ENCODE data around the gene PRDM16. TPM values are rescaled to one million over a fixed set of nuclear protein-coding genes. Genes with fewer than 3 reads are reported as not detected.

PRDM16 gene
- total RNA-seq, 1 experiment from 2014 or later: 1.6 TPM

DNA sequence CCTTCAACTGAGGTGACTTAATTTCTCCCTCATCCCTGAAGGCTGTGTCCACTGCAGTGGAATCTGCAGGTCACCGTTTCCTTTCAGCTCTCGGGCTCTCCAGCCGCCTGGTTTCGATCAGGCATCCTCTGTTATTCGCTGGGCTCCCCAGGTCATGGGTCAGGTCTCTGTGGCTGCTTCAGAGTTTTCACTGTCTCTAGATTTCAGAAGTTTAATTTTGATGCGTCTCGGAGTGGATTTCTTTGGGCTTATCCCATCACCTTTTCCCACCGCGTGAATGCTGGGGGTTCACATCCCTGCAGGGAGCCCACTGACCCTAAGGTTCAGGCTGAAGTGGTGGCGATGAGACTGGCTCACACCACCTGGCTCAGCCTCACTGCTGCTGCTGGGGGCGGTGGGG is 44.4 kb upstream of the PRDM16 start:
- peaks cover 8% of the 10 kb centered on the region; the same call in 1 of the 2 replicates for H3K4me1 Mint-ChIP-seq
- ChIA-PET CTCF (interaction anchor here (0.6 to 1.0 kb wide), 5 partner anchors 9 to 274 kb away, joined by 3 to 4 read pairs (median 3); no protein-coding TSS in a partner anchor), POLR2A (no interaction called here)
- H3K27ac Mint-ChIP-seq: no peak overlapping the region
- ATAC-seq (no peak), DNase-seq (ENCODE audit: low spot score) (no peak)
- H3K4me3 Mint-ChIP-seq: no peak overlapping the region
- peaks cover 13% of the 10 kb centered on the region for H3K9me3 Mint-ChIP-seq
- H3K27me3 Mint-ChIP-seq (ENCODE audit: low read depth): peaks cover 2% of the 10 kb centered on the region; the same call in 1 of the 2 replicates
- TF ChIP-seq ZNF671 (CRISPR knock-in tag; IDR thresholded peaks at IDR 0.05) (no peak), E2F4 (CRISPR knock-in tag; IDR thresholded peaks at IDR 0.05; ENCODE audit: borderline replicate concordance, low read depth) (no peak), ETV6 (CRISPR knock-in tag; IDR thresholded peaks at IDR 0.05) (no peak), GABPB1 (CRISPR knock-in tag; IDR thresholded peaks at IDR 0.05) (no peak), USF2 (CRISPR knock-in tag; IDR thresholded peaks at IDR 0.05) (no peak)
- H3K36me3 Mint-ChIP-seq: peaks cover 10% of the 10 kb centered on the region; the same call in 1 of the 2 replicates

DNA sequence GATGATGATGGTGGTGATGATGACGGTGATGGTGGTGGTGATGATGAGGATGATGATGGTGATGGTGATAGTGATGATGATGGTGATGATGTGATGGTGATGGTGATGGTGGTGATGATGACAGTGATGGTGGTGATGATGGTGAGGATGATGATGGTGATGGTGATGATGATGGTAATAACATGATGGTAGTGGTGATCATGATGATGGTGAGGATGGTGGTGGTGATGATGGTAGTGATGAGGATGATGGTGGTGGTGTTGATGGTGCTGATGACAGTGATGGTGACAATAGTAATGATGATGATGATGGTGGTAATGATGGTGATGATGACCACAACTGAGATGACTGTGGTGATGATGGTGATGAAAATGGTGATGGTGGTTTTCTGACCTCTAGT is 42.9 kb upstream of the PRDM16 start:
- Mint-ChIP-seq H3K4me3 (no peak overlapping the region), H3K4me1 (peaks cover 3% of the 10 kb centered on the region; the same call in 1 of the 2 replicates), H3K27me3 (ENCODE audit: low read depth) (peaks cover 2% of the 10 kb centered on the region; the same call in 1 of the 2 replicates), H3K36me3 (peaks cover 6% of the 10 kb centered on the region; the same call in 1 of the 2 replicates), H3K9me3 (peaks cover 13% of the 10 kb centered on the region), H3K27ac (no peak overlapping the region)
- ChIA-PET CTCF (no interaction called here), POLR2A (no interaction called here)
- no peak for DNase-seq (ENCODE audit: low spot score)
- TF ChIP-seq GTF2I (CRISPR knock-in tag; conservative IDR thresholded peaks at IDR 0.05) (no peak), ZSCAN18 (CRISPR knock-in tag; IDR thresholded peaks at IDR 0.05) (no peak), ZNF671 (CRISPR knock-in tag; IDR thresholded peaks at IDR 0.05) (no peak)
- no peak for ATAC-seq

GRCh38 chr1:3026581-3027391 is 42.2 kb upstream of the PRDM16 start:
- H3K27me3 Mint-ChIP-seq (ENCODE audit: low read depth): no peaks in the 10 kb centered on the region
- DNase-seq (ENCODE audit: low spot score): no peak
- H3K9me3 Mint-ChIP-seq: peaks cover 13% of the 10 kb centered on the region
- ChIA-PET CTCF (no interaction called here), POLR2A (no interaction called here)
- no peak overlapping the region for H3K4me3 Mint-ChIP-seq
- no peaks in the 10 kb centered on the region for H3K4me1 Mint-ChIP-seq
- H3K36me3 Mint-ChIP-seq: peaks cover 6% of the 10 kb centered on the region; the same call in 1 of the 2 replicates
- H3K27ac Mint-ChIP-seq: no peak overlapping the region
- TF ChIP-seq E2F5 (CRISPR knock-in tag; IDR thresholded peaks at IDR 0.05) (no peak), NR1H2 (CRISPR knock-in tag; IDR thresholded peaks at IDR 0.05) (no peak), PRRX2 (CRISPR knock-in tag; IDR thresholded peaks at IDR 0.05) (no peak), TP53 (CRISPR knock-in tag; IDR thresholded peaks at IDR 0.05) (no peak), KAT7 (CRISPR knock-in tag; IDR thresholded peaks at IDR 0.05; ENCODE audit: borderline replicate concordance) (no peak), ERG (CRISPR knock-in tag; IDR thresholded peaks at IDR 0.05) (no peak), NFE2L1 (CRISPR knock-in tag; IDR thresholded peaks at IDR 0.05) (no peak), ZNF671 (CRISPR knock-in tag; IDR thresholded peaks at IDR 0.05) (no peak), ESRRA (CRISPR knock-in tag; IDR thresholded peaks at IDR 0.05; ENCODE audit: borderline replicate concordance) (no peak), FOXK1 (CRISPR knock-in tag; IDR thresholded peaks at IDR 0.05) (no peak), ZNF512 (CRISPR knock-in tag; IDR thresholded peaks at IDR 0.05; ENCODE audit: borderline replicate concordance) (no peak), SOX15 (CRISPR knock-in tag; IDR thresholded peaks at IDR 0.05) (no peak)
- TF ChIP-seq, protein P1, sequence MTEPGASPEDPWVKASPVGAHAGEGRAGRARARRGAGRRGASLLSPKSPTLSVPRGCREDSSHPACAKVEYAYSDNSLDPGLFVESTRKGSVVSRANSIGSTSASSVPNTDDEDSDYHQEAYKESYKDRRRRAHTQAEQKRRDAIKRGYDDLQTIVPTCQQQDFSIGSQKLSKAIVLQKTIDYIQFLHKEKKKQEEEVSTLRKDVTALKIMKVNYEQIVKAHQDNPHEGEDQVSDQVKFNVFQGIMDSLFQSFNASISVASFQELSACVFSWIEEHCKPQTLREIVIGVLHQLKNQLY (CRISPR knock-in tag; IDR thresholded peaks at IDR 0.05): no peak
- ATAC-seq: no peak
